Type B pancreatic cell (in vitro differentiated cells): ENCODE data around the gene ITPR2. TPM values are rescaled to one million over a fixed set of nuclear protein-coding genes. Genes with fewer than 3 reads are reported as not detected.
"Not testable (repeated sequence)": the region's sequence is repeated elsewhere in the genome, so short reads cannot be mapped to it uniquely, and the experiment has no call there.

Experiments
- DNase-seq: peaks from one replicate; pipeline ENCODE4 v3.0.0; 2021; ENCODE audit warnings: mixed read lengths; ENCODE audit not compliant: unreplicated experiment; ENCODE audit errors: extremely low spot score
- H3K27ac Mint-ChIP-seq: 2 replicates; pipeline ENCODE4 v1.8.0; 2021; ENCODE audit warnings: mild to moderate bottlenecking, mixed read lengths
- H3K27me3 Mint-ChIP-seq: 2 replicates; pipeline ENCODE4 v1.8.0; 2021; ENCODE audit warnings: mixed read lengths
- H3K36me3 Mint-ChIP-seq: 2 replicates; pipeline ENCODE4 v1.8.0; 2021; ENCODE audit warnings: mixed read lengths
- H3K4me1 Mint-ChIP-seq: one replicate; pipeline ENCODE4 v1.8.0; 2021; ENCODE audit warnings: mixed read lengths; ENCODE audit not compliant: unreplicated experiment
- H3K4me3 Mint-ChIP-seq: 2 replicates; pipeline ENCODE4 v1.8.0; 2021; ENCODE audit warnings: mild to moderate bottlenecking, mixed read lengths
- H3K9me3 Mint-ChIP-seq: 2 replicates; pipeline ENCODE4 v1.8.0; 2021; ENCODE audit warnings: mixed read lengths
- total RNA-seq: library from RNA; stranded (reverse); gene quantifications from 2 replicates; pipeline ENCODE4 v1.2.1, GENCODE V29; 2021; ENCODE audit warnings: low replicate concordance
- TF ChIP-seq, protein P1 (sequence below): fragments of 200-600 bp; sonication (generic); conservative IDR thresholded peaks from 2 replicates; pipeline ENCODE4 v1.5.0; 2021; ENCODE audit warnings: antibody characterized with exemption, mild to moderate bottlenecking

The ITPR2 gene
- total RNA-seq, 1 donor from 2014 or later: 33.7 TPM

DNA sequence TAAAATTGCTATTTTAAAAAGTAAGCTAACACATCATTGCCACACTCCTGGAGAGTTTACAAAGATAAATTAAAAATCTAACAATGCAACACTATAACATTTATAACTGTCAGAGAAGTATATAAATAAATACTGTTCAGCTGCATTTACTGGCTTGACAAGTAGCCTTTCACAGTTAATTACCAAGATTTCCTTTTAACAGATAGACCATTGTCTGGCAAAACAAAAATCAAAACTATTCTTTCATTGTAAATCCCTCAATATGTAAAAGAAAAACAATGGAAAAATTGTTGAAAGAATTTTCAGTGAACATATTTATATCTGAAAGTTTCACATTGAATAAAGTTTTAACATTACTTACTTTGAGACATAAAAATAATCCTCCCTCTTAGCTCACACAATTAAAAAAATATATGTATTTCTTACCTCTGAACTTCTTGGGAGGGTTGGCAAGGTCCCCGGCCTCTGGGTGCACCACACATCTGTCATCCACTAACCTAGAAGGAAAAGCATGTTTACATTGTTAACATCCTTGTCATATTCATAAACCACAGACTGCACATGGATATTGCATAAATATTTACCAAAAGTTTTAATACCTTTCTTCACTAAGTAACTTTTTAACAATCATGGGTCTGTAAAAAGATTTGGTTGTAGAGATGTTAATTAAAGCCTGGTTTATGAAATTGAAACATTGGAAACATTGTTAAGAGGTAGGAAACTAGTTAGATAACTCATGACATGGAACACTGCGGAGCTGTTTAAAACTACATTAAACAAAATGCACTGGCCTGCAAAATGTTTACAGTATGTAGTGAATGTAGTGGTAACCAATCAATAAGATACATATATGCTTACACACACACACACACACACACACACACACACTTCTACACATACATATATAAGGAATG lies 43.0 kb downstream of the ITPR2 start:
- peaks cover 19% of the 10 kb centered on the region for H3K36me3 Mint-ChIP-seq
- no peak overlapping the region for H3K4me3 Mint-ChIP-seq
- peak overlapping the region; percentile 39 for H3K27ac Mint-ChIP-seq
- peaks cover 6% of the 10 kb centered on the region for H3K4me1 Mint-ChIP-seq
- TF ChIP-seq, protein P1, sequence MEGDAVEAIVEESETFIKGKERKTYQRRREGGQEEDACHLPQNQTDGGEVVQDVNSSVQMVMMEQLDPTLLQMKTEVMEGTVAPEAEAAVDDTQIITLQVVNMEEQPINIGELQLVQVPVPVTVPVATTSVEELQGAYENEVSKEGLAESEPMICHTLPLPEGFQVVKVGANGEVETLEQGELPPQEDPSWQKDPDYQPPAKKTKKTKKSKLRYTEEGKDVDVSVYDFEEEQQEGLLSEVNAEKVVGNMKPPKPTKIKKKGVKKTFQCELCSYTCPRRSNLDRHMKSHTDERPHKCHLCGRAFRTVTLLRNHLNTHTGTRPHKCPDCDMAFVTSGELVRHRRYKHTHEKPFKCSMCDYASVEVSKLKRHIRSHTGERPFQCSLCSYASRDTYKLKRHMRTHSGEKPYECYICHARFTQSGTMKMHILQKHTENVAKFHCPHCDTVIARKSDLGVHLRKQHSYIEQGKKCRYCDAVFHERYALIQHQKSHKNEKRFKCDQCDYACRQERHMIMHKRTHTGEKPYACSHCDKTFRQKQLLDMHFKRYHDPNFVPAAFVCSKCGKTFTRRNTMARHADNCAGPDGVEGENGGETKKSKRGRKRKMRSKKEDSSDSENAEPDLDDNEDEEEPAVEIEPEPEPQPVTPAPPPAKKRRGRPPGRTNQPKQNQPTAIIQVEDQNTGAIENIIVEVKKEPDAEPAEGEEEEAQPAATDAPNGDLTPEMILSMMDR: no peak
- H3K9me3 Mint-ChIP-seq: peaks cover 7% of the 10 kb centered on the region
- DNase-seq: no peak
- H3K27me3 Mint-ChIP-seq: no peaks in the 10 kb centered on the region

DNA sequence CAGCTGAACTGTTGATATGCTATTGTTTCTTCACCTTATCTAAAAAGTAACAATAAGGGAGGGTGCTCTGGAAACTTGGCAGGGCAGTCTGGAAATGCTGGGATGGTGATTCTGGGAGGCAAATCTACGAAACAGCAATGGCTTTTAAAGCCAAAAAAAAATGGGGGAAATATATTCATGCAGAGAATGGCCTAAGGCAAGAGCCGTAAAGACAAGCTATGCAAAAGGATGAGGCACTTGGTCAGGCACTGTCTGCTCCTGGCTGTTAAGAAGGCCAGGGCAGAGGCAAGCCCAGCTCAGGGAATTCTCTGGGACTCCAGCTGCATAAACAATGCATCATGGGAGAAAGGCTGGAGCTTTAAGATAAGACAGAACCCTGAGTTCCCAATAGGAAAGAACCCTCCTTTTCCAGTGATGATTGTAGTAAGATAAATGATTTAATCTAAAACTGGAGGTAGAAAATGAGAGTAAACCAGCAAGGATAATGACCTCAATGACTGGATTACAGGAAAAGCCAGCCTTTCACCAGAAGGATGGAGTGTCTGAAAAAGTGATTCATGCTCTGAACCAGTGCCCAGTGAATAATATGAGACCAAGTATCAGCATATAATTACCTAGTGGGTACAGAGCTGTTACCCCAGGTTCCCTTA lies 46.0 kb downstream of the ITPR2 start:
- H3K27me3 Mint-ChIP-seq: no peaks in the 10 kb centered on the region
- TF ChIP-seq, protein P1: no peak
- H3K9me3 Mint-ChIP-seq: peaks cover 12% of the 10 kb centered on the region
- DNase-seq: no peak
- peaks cover 38% of the 10 kb centered on the region for H3K36me3 Mint-ChIP-seq
- peaks cover 6% of the 10 kb centered on the region for H3K4me1 Mint-ChIP-seq
- H3K27ac Mint-ChIP-seq: no peak overlapping the region
- no peak overlapping the region for H3K4me3 Mint-ChIP-seq

DNA sequence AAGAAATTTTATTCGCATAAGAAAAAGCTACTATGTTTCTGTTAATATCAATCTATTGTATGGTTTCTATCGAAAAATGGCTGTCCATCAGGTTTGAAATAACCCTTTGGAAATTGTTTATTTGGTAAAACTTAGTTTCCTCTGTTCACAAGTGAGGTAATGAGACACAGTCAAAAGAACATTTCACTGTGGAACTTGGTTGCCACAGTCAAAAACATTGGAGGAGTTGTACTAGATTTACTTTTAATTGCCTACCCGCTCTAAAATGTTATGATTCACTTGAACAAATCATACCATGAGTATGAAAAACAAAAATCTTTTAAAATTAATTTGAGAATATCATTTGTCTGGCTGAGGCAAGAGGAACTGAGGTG lies 46.5 kb downstream of the ITPR2 start:
- DNase-seq: no peak
- peaks cover 6% of the 10 kb centered on the region for H3K4me1 Mint-ChIP-seq
- H3K4me3 Mint-ChIP-seq: no peak overlapping the region
- peaks cover 40% of the 10 kb centered on the region for H3K36me3 Mint-ChIP-seq
- no peak overlapping the region for H3K27ac Mint-ChIP-seq
- H3K9me3 Mint-ChIP-seq: peaks cover 12% of the 10 kb centered on the region
- TF ChIP-seq, protein P1: no peak
- no peaks in the 10 kb centered on the region for H3K27me3 Mint-ChIP-seq

DNA sequence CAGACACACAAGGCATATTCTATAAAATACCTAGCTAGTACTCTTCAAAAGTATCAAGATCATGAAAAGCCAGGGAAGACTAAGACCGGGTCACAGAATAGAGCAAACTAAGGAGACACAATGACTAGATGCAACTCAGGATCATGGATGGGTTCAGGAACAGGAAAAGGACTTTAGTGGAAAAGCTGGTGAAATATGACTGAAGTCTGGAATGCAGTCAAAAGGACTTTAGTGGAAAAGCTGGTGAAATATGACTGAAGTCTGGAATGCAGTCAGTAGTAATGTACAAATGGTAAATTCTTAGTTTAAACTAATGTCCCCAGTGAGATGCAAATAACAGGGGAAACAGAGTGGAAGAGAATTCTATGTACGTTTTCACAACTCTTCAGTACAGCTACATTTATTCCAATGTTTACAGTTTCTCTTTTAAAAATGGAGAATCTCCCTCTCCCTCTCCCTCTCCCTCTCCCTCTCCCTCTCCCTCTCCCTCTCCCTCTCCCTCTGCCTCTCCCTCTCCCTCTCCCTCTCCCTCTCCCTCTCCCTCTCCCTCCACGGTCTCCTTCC lies 49.1 kb downstream of the ITPR2 start:
- Mint-ChIP-seq H3K4me3 (peak overlapping the region; percentile 6), H3K9me3 (peaks cover 18% of the 10 kb centered on the region), H3K27ac (peak overlapping the region; percentile 10), H3K36me3 (peaks cover 58% of the 10 kb centered on the region)
- not testable (repeated sequence) for H3K4me1 Mint-ChIP-seq, DNase-seq, H3K27me3 Mint-ChIP-seq

DNA sequence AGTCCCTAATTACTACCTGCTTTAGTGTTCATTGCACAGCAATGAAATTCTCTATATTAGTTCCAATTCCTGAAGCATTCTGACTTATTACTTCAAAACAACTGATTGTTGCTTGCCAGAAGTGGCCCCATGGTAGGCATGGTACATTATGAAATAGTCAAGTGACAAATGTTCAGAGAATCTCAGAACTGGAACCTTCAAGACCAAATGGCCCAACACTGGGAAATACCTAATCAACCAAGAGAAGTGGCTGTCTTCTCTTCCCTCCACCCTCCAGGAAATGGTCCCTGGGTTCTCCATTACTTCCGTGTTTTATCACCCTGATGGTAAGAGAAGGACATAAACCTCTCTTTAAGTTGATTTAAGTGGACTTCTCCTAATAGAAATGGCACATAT lies 49.9 kb downstream of the ITPR2 start:
- peaks cover 6% of the 10 kb centered on the region for H3K4me1 Mint-ChIP-seq
- H3K4me3 Mint-ChIP-seq: no peak overlapping the region
- H3K36me3 Mint-ChIP-seq: peaks cover 56% of the 10 kb centered on the region
- peak overlapping the region; percentile 30 for H3K27ac Mint-ChIP-seq
- DNase-seq: no peak
- TF ChIP-seq, protein P1: no peak
- peaks cover 16% of the 10 kb centered on the region for H3K9me3 Mint-ChIP-seq
- no peaks in the 10 kb centered on the region for H3K27me3 Mint-ChIP-seq
